T-helper 1 cell treated with Interleukin-12 subunit alpha and Interleukin-12 subunit beta and Interleukin-4 antibody, amounts not matched to agents 30 ng/mL and 1 ng/mL, for 36 hours (primary cell): ENCODE measurements around the gene VPS35. TPM values are rescaled to one million over a fixed set of nuclear protein-coding genes. Genes with fewer than 3 reads are reported as not detected.

Experiments
- intact Hi-C: fragments of 100-400 bp; cut with micrococcal nuclease; formaldehyde crosslinking; loops from one replicate; pipeline ENCODE4 v1.15.1; 2024
- total RNA-seq: library from RNA; stranded (reverse); gene quantifications from 2 replicates; pipeline ENCODE4 v1.2.3, GENCODE V29; 2022

The VPS35 gene
- total RNA-seq = 70.3 and 73.1 TPM in 2 replicates

DNA sequence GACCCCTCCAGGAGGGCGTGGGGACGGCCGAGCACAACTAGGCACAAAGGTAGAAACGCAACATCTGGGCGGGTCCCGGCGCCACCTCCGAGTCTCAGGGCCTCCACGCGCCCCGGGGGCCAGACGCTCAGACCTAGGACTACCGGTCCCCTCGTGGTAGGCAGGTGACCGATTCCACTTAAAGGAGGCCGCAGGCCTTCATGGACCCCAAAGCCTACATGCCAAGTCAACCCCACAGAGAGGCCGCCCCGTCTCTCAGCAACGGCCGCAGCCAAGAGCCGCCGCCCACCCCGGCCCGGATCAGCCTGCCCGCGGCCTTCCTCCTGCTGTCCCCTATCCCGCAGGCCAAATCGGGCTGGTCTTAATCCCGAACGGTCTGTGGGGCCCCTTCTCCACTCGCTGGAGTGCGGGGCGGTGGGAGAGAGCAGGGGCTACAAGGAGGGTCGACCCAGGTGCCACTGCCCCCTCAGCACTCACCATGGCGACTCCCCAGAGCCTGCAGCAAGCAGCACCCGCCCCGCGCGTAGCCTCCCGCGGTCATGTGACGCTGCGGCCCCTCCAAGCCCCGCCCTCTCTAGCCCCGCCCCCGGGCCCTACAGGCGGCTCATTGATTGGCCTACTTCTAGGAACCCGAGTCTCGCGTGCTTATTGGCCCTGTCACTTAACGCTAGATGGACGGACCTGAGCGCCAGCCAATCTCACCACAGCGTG, at the start of gene VPS35:
Gene VPS35 (minus strand): TSS at position 525 of the 711 bp plus-strand sequence. CDS start 45 bp downstream, at position 480.
- intact Hi-C loops = loop anchor here (1.0 to 5.0 kb wide), 15 partner anchors 16 to 1924 kb away; partner anchors contain the start of genes C16orf87, DNAJA2, GPT2 and ITFG1

- intact Hi-C loops = no loop called here
These were observed 48.7 kb upstream of the VPS35 start for GRCh38 chr16:46737621-46738214.

GRCh38 chr16:46736695-46737094, 47.7 kb upstream of the VPS35 start:
- intact Hi-C loops = no loop called here

DNA sequence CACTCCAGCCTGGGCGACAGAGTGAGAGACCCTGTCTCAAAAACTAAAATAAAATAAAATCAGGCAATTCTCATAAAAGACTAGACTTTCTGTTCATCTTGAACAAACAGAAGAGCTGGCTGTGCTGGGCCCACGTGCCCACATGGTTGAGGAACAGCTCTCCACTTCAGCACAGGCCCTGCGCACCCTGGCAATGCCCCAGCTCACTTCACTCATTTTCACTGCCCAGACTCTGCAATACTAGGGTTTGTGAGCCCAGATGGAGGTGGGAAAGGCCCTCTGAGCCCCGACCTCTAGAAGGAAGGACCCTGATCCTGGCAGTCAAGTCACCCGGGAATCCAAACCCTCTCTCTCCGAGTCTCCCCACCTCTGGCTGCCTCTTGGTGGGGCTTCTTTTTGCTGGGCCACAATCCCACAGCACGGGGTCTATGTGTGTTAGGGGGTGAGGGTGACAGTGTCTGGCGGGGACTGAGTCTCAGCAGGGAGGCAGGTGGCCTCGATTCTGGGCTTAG, 44.4 kb upstream of the VPS35 start:
- intact Hi-C loops = no loop called here

- intact Hi-C loops = no loop called here
These were observed 43.6 kb upstream of the VPS35 start for GRCh38 chr16:46732561-46732960.

- intact Hi-C loops = no loop called here
These were observed 42.9 kb upstream of the VPS35 start for GRCh38 chr16:46731691-46732555.

DNA sequence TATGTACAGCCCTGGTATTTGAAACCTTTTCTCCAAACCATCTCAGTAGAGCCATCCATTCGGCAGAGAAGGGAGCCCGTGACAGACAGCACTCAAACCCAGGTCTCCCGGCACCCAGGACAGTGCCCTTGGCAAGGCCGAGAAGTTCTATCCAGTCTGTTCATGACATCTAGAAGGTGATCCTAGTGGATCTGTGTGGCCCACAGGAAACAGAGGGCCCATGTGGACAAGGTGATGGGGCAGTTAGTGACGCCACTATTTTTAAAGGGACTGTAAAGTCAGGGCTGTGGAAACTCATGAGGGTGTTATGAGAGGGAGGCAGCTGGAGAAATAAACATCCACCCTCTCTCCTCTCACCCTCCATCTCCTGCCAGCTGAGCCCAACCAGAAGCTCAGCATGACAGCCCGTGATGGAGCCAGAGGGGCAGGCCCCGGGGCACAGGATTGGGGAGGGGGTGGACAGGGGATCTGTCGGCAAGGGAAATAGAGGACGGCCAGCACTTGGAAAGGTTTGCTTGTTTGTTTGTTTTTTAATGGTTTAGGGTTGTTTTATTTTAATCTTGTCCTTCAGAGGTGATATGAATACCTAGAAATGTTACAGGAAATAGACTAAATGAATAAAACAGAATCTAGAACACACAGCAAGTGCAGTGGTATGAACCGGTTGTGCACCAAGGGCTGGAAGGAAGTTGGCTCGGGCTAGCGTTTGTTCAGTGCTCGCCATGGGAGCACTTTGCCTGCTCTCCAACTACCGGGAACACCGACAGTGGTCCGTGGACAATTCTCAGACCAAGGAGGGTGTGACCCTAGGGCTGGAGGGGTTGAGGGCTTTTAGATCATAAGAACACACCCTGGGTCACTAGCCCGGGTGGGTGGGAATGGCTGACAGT, 42.1 kb upstream of the VPS35 start:
- intact Hi-C loops = no loop called here

DNA sequence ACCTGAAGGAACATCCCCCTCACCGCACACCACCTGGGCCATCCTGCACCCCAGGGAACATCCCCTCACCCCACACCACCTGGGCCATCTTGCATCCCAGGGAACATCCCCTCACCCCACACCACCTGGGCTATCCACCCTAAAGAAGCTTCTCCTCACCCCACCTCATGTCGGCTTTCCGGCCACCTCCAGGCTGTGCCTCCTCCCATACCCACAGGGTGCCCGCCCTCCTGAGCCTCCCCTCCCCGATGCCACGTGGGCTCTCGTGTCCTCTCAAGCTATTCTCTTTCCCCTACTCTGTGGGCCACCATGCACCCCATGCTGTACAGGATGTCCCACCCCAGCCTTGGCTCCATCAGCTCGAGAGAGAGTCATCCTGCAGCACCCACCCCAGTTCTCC, 41.1 kb upstream of the VPS35 start:
- intact Hi-C loops = no loop called here

DNA sequence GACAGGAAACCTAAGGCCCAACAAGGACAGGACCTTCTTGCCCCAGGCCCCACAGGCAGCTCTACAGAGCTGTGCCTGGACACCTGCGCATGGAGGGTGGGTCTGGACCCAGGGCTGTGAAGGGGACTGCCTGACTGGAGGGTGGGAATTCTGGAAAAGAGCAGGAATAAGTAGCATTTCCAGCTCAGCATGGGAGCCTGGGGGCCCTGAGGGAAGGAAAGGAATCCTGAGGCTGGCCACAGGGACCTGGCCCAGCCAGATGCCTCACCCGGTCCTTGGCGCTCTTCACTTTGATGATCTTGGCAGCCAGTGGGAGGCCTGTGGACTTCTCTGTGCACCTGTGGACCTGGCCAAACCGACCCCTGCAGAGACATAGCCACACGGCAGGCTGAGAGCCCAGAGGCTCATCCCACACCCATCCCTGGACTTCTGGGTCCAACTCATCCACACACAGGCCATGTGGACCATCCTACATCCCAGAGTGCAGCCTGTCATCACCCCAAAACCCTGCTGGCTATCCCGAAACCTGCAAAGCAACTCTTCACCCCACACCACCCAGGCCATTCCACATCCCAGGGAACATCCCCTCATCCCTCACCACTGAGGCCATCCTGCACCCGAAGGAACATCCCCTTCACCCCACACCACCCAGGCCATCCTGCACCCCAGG, 40.5 kb upstream of the VPS35 start:
- intact Hi-C loops = no loop called here

GRCh38 chr16:46728806-46729205, 39.8 kb upstream of the VPS35 start:
- intact Hi-C loops = no loop called here

- intact Hi-C loops = no loop called here
These were observed 38.7 kb upstream of the VPS35 start for GRCh38 chr16:46727630-46728029.

DNA sequence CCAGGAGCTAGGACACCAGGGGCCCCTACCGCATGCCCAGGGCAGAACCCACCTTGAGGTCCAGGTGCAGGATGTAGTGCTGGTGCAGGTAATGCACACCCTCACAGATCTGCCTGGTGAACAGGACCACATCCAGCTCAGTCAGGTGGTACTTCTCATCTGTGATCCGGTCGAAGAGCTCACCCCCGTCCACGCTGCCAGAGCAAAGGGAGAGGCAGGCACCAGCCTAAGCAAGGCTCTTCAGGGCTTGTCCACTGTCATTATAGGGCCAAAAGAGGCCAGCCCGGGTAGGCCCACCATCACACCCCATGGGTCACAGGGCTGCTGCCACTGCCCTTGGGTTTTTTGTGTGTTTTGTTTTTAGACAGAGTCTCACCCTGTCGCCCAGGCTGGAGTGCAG, 38.2 kb upstream of the VPS35 start:
- intact Hi-C loops = no loop called here

GRCh38 chr16:46721885-46722284, 32.9 kb upstream of the VPS35 start:
- intact Hi-C loops = no loop called here

DNA sequence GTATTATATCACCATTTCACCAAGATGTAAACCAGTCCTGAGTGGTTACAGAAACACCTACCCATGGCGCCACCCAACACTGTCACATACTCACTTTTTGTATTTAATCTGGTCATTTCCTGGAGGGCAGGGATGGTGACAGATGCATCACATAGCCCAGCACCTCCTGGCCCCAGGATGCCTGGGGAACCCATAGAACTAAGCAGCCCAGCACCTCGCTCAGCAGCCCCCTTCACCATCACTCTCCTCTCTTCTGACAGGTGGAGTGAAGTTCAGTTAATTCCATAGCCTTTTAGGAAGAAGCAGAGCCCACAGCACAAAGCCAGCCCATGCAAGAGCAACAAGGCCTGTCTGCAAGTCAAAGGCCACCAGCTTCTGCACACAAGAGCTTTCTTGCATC, 31.6 kb upstream of the VPS35 start:
- intact Hi-C loops = no loop called here

DNA sequence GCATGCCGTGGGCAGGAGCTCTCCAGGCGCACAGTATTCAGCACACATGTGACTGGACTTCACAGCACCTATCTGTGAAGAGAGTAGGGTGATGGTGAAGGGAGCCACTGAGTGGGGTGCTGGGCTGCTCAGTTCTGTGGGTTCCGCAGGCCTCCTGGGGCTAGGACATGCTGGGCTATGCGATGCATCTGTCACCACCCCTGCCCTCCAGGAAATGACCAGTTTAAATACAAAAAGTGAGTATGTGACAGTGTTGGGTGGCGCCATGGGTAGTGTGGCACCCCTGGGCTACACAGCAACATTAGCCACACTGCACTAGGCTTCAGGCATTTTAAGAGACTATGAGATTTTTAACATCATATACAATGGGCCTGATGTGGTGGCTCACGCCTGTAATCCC, 30.6 kb upstream of the VPS35 start:
- intact Hi-C loops = no loop called here

DNA sequence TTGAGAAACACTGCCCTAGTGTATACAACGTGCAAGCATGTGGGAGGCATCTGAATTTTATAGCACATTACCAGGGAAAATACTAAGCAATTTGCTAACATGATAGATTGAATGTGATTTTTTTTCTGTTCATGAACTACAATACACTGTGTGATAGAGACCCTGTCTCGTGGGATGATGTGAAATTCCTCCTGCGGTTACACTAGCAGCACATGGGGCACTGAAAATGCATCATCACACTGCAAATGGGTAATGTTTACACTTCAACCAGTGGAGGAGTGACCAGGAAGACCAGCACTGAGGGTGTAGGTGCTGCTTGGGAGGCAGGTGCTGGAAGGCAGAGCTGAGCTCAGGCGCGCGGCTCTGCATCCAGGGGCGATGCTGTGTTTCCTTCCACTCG, 29.2 kb upstream of the VPS35 start:
- intact Hi-C loops = no loop called here

- intact Hi-C loops = no loop called here
These were observed 28.7 kb upstream of the VPS35 start for GRCh38 chr16:46717692-46718091.

GRCh38 chr16:46715769-46716305, 26.9 kb upstream of the VPS35 start:
- intact Hi-C loops = no loop called here

- intact Hi-C loops = no loop called here
These were observed 26.0 kb upstream of the VPS35 start for GRCh38 chr16:46714797-46715591.
